ENCODE measurements around the gene ZNF735. TPM values are rescaled to one million over a fixed set of nuclear protein-coding genes. Genes with fewer than 3 reads are reported as not detected.
A peak's percentile ranks its signal among the peaks of the same experiment; 100 is the strongest.
"Not testable (repeated sequence)": the region's sequence is repeated elsewhere in the genome, so short reads cannot be mapped to it uniquely, and the experiment has no call there.

The ZNF735 gene
- polyA plus RNA-seq (2013), result not detected in 2 replicates

- Histone ChIP-seq H2AFZ (ENCODE audit: insufficient read depth, low read length, poor library complexity) (no peak within 1 kb of the TSS), H4K12ac (ENCODE audit: low read depth, low read length) (no peak within 1 kb of the TSS), H3K14ac (ENCODE audit: low read length) (no peak within 1 kb of the TSS), H4K8ac (ENCODE audit: low read depth, low read length) (no peak within 1 kb of the TSS), H3K36me3 (ENCODE audit: control insufficient read depth in 1 of 2, insufficient read depth in 2 of 2, low read length in 2 of 2) (no peaks in the 10 kb centered on the region), H3K9me3 (ENCODE audit: insufficient read depth, low read depth, low read length) (peaks cover 11% of the 10 kb centered on the region), H3K79me1 (ENCODE audit: low read length) (no peaks in the 10 kb centered on the region), H3K23ac (ENCODE audit: low read length) (no peak within 1 kb of the TSS), H3K27me3 (ENCODE audit: insufficient read depth, low read length) (no peaks in the 10 kb centered on the region), H2BK5ac (ENCODE audit: low read depth, low read length, poor library complexity) (no peak within 1 kb of the TSS), H3K27ac (ENCODE audit: low read depth, low read length) (no peak within 1 kb of the TSS), H3K18ac (ENCODE audit: low read length) (no peak within 1 kb of the TSS), H3K4ac (ENCODE audit: low read depth, low read length) (no peak within 1 kb of the TSS), H3K4me3 (ENCODE audit: low read depth, low read length) (no peak within 1 kb of the TSS), H4K91ac (ENCODE audit: low read depth, low read length) (no peak within 1 kb of the TSS), H3K4me2 (ENCODE audit: low read length) (no peak within 1 kb of the TSS), H2BK120ac (ENCODE audit: insufficient read depth, low read length, poor library complexity) (no peak within 1 kb of the TSS), H2AK5ac (ENCODE audit: low read length) (no peak within 1 kb of the TSS), H2BK12ac (ENCODE audit: low read length) (no peak within 1 kb of the TSS), H3K4me1 (ENCODE audit: control insufficient read depth in 1 of 2, insufficient read depth in 2 of 2, low read length in 2 of 2) (no peaks in the 10 kb centered on the region), H3K9ac (ENCODE audit: low read length) (no peak within 1 kb of the TSS), H3K79me2 (ENCODE audit: control insufficient read depth, insufficient read depth, low read length, poor library complexity) (no peaks in the 10 kb centered on the region)
- no CpG with 5 or more reads among the region's 13 CpGs for WGBS (ENCODE audit: extremely low coverage, insufficient coverage, insufficient read length)
- no peak for DNase-seq
Observed at GRCh38 chr7:64206903-64207302, at the start of gene ZNF735. TSS of gene ZNF735 (plus strand) at chr7:64207203. CDS start at chr7:64207203, 0 bp downstream.

DNA sequence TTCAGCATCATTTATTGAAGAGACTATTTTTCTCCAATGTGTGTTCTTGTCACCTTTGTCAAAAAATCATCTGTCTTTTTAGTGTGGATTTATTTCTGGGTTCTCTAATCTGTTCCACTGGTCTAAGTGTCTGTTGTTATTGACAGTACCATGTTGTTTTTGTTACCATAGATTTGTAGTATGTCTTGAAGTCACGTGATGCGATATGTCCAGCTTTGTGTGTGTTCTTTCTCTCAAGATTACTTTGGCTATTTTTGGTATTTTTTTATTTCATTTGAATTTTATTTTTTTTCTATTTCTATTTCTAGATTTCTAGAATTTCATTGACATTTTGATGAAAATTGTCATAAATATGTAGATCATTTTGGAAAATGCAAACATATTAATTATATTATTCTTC is 36.0 kb upstream of the ZNF735 start:
- H4K91ac ChIP-seq (ENCODE audit: low read depth, low read length); H3K4ac ChIP-seq (ENCODE audit: low read depth, low read length); H3K14ac ChIP-seq (ENCODE audit: low read length); H3K27ac ChIP-seq (ENCODE audit: low read depth, low read length); H2AFZ ChIP-seq (ENCODE audit: insufficient read depth, low read length, poor library complexity); H3K36me3 ChIP-seq (ENCODE audit: control insufficient read depth in 1 of 2, insufficient read depth in 2 of 2, low read length in 2 of 2); H4K12ac ChIP-seq (ENCODE audit: low read depth, low read length); H3K4me3 ChIP-seq (ENCODE audit: low read depth, low read length); H3K9ac ChIP-seq (ENCODE audit: low read length); H3K4me2 ChIP-seq (ENCODE audit: low read length); H2BK5ac ChIP-seq (ENCODE audit: low read depth, low read length, poor library complexity); H3K79me1 ChIP-seq (ENCODE audit: low read length); H2BK120ac ChIP-seq (ENCODE audit: insufficient read depth, low read length, poor library complexity); H3K4me1 ChIP-seq (ENCODE audit: control insufficient read depth in 1 of 2, insufficient read depth in 2 of 2, low read length in 2 of 2); H3K79me2 ChIP-seq (ENCODE audit: control insufficient read depth, insufficient read depth, low read length, poor library complexity); H2AK5ac ChIP-seq (ENCODE audit: low read length); DNase-seq; H3K23ac ChIP-seq (ENCODE audit: low read length); H3K27me3 ChIP-seq (ENCODE audit: insufficient read depth, low read length); H2BK12ac ChIP-seq (ENCODE audit: low read length); H4K8ac ChIP-seq (ENCODE audit: low read depth, low read length); H3K18ac ChIP-seq (ENCODE audit: low read length): not testable (repeated sequence)
- no CpG with 5 or more reads among the region's 2 CpGs for WGBS (ENCODE audit: extremely low coverage, insufficient coverage, insufficient read length)
- H3K9me3 ChIP-seq (ENCODE audit: insufficient read depth, low read depth, low read length), result peaks cover 13% of the 10 kb centered on the region

GRCh38 chr7:64174328-64174727 is 32.7 kb upstream of the ZNF735 start:
- H4K8ac ChIP-seq (ENCODE audit: low read depth, low read length), result no peak overlapping the region
- H4K12ac ChIP-seq (ENCODE audit: low read depth, low read length), result no peak overlapping the region
- no peak overlapping the region for H3K4ac ChIP-seq (ENCODE audit: low read depth, low read length)
- no peak overlapping the region for H2BK12ac ChIP-seq (ENCODE audit: low read length)
- H3K27me3 ChIP-seq (ENCODE audit: insufficient read depth, low read length), result no peaks in the 10 kb centered on the region
- no peak overlapping the region for H2AK5ac ChIP-seq (ENCODE audit: low read length)
- peaks cover 16% of the 10 kb centered on the region for H3K9me3 ChIP-seq (ENCODE audit: insufficient read depth, low read depth, low read length)
- no peak overlapping the region for H2BK120ac ChIP-seq (ENCODE audit: insufficient read depth, low read length, poor library complexity)
- DNase-seq, result no peak
- H3K4me2 ChIP-seq (ENCODE audit: low read length), result no peak overlapping the region
- no peak overlapping the region for H3K27ac ChIP-seq (ENCODE audit: low read depth, low read length)
- H3K23ac ChIP-seq (ENCODE audit: low read length), result no peak overlapping the region
- WGBS (ENCODE audit: extremely low coverage, insufficient coverage, insufficient read length), result no CpG with 5 or more reads among the region's 5 CpGs
- no peak overlapping the region for H3K4me3 ChIP-seq (ENCODE audit: low read depth, low read length)
- no peaks in the 10 kb centered on the region for H3K4me1 ChIP-seq (ENCODE audit: control insufficient read depth in 1 of 2, insufficient read depth in 2 of 2, low read length in 2 of 2)
- H3K9ac ChIP-seq (ENCODE audit: low read length), result no peak overlapping the region
- H4K91ac ChIP-seq (ENCODE audit: low read depth, low read length), result no peak overlapping the region
- no peaks in the 10 kb centered on the region for H3K36me3 ChIP-seq (ENCODE audit: control insufficient read depth in 1 of 2, insufficient read depth in 2 of 2, low read length in 2 of 2)
- no peaks in the 10 kb centered on the region for H3K79me2 ChIP-seq (ENCODE audit: control insufficient read depth, insufficient read depth, low read length, poor library complexity)
- no peak overlapping the region for H3K18ac ChIP-seq (ENCODE audit: low read length)
- no peaks in the 10 kb centered on the region for H3K79me1 ChIP-seq (ENCODE audit: low read length)
- H3K14ac ChIP-seq (ENCODE audit: low read length), result no peak overlapping the region
- no peak overlapping the region for H2AFZ ChIP-seq (ENCODE audit: insufficient read depth, low read length, poor library complexity)
- H2BK5ac ChIP-seq (ENCODE audit: low read depth, low read length, poor library complexity), result no peak overlapping the region

GRCh38 chr7:64174941-64175340 is 32.1 kb upstream of the ZNF735 start:
- H3K79me1 ChIP-seq (ENCODE audit: low read length), result no peaks in the 10 kb centered on the region
- H3K4me1 ChIP-seq (ENCODE audit: control insufficient read depth in 1 of 2, insufficient read depth in 2 of 2, low read length in 2 of 2), result no peaks in the 10 kb centered on the region
- H3K36me3 ChIP-seq (ENCODE audit: control insufficient read depth in 1 of 2, insufficient read depth in 2 of 2, low read length in 2 of 2), result no peaks in the 10 kb centered on the region
- no peak overlapping the region for H4K91ac ChIP-seq (ENCODE audit: low read depth, low read length)
- H3K27me3 ChIP-seq (ENCODE audit: insufficient read depth, low read length), result no peaks in the 10 kb centered on the region
- no CpG with 5 or more reads among the region's 7 CpGs for WGBS (ENCODE audit: extremely low coverage, insufficient coverage, insufficient read length)
- H4K12ac ChIP-seq (ENCODE audit: low read depth, low read length), result no peak overlapping the region
- no peak overlapping the region for H4K8ac ChIP-seq (ENCODE audit: low read depth, low read length)
- H2BK5ac ChIP-seq (ENCODE audit: low read depth, low read length, poor library complexity), result no peak overlapping the region
- H2BK120ac ChIP-seq (ENCODE audit: insufficient read depth, low read length, poor library complexity), result no peak overlapping the region
- H2AFZ ChIP-seq (ENCODE audit: insufficient read depth, low read length, poor library complexity), result no peak overlapping the region
- H3K23ac ChIP-seq (ENCODE audit: low read length), result no peak overlapping the region
- no peak overlapping the region for H3K4me3 ChIP-seq (ENCODE audit: low read depth, low read length)
- DNase-seq, result peak in 1 of 2 donors; percentile 6
- no peak overlapping the region for H3K14ac ChIP-seq (ENCODE audit: low read length)
- H3K18ac ChIP-seq (ENCODE audit: low read length), result no peak overlapping the region
- no peak overlapping the region for H3K4ac ChIP-seq (ENCODE audit: low read depth, low read length)
- H3K79me2 ChIP-seq (ENCODE audit: control insufficient read depth, insufficient read depth, low read length, poor library complexity), result no peaks in the 10 kb centered on the region
- H2BK12ac ChIP-seq (ENCODE audit: low read length), result no peak overlapping the region
- H2AK5ac ChIP-seq (ENCODE audit: low read length), result no peak overlapping the region
- no peak overlapping the region for H3K4me2 ChIP-seq (ENCODE audit: low read length)
- H3K9me3 ChIP-seq (ENCODE audit: insufficient read depth, low read depth, low read length), result peaks cover 16% of the 10 kb centered on the region
- no peak overlapping the region for H3K9ac ChIP-seq (ENCODE audit: low read length)
- no peak overlapping the region for H3K27ac ChIP-seq (ENCODE audit: low read depth, low read length)
